Spleen (tissue), 7 donors: ENCODE results near the gene ENTPD1.

Source experiments
- CTCF ChIP-seq, 11 experiments: fragments of 200-600 bp in 7 of 11; fragments of 450-650 bp in 4 of 11; sonication (generic) in 4 of 11; IDR thresholded peaks in 8 of 11; conservative IDR thresholded peaks in 3 of 11; 1 replicate in 7 of 11; 2 replicates in 4 of 11; pipeline versions ENCODE4 v1.4.0 to v1.8.0; 2016 to 2021; ENCODE audit warnings: antibody characterized with exemption in 11 of 11, inconsistent platforms in 4 of 11, mild to moderate bottlenecking in 1 of 11
- POLR2AphosphoS5 ChIP-seq, 3 donors: sonication (generic); formaldehyde crosslinking; IDR thresholded peaks; one replicate each; pipeline ENCODE4 v1.5.1; 2017; ENCODE audit warnings: antibody characterized with exemption in 3 of 3
- donor health status: DM: no; HTN: no; CAD: no; lungs with moderate emphysema.
- donor health status: DM: no; HTN: no; CAD: no.
- donor health status: DM: no; HTN: no; CAD: no.

- TF ChIP-seq POLR2AphosphoS5 (IDR thresholded peaks at IDR 0.05) (no peak), CTCF (IDR thresholded peaks at IDR 0.05 in 8 of 11, conservative IDR thresholded peaks at IDR 0.05 in 3 of 11) (no peak)
Measured at GRCh38 chr10:95790982-95791381, 35.0 kb downstream of the ENTPD1 start.
